PC-3 (cell line): ENCODE measurements around the gene PRR13. TPM values are rescaled to one million over a fixed set of nuclear protein-coding genes. Genes with fewer than 3 reads are reported as not detected.
A peak's percentile ranks its signal among the peaks of the same experiment; 100 is the strongest.

Experiments
- ATAC-seq: fragments of 200-7000 bp; cut with Tn5 transposase; 2 replicates; pipeline ENCODE4 v1.9.1; 2020; ENCODE audit warnings: mild to moderate bottlenecking, moderate library complexity
- BruUV-seq: library from RNA; stranded (reverse); fragments of 400-500 nt; replicated peaks from 2 replicates; lab custom pipeline; 2021; lab: Mats Ljungman, UMichigan
- CTCF ChIA-PET: fragments of 300-600 bp; sonication (Branson Sonifier 250); formaldehyde crosslinking; loops from one replicate; lab custom pipeline; 2022; ENCODE audit warnings: antibody characterized with exemption; lab: Charles Lee
- POLR2A ChIA-PET: fragments of 300-600 bp; sonication (Branson Sonifier 250); formaldehyde crosslinking; loops from one replicate; lab custom pipeline; 2022; ENCODE audit warnings: antibody characterized with exemption; ENCODE audit not compliant: unreplicated experiment; lab: Charles Lee
- DNase-seq: peaks from one replicate; pipeline ENCODE4 v3.0.0-alpha.2; 2015
- H2AFZ ChIP-seq: fragments of 300-600 bp; sonication (generic); 2 replicates; pipeline ENCODE4 v1.6.0; 2016; ENCODE audit warnings: antibody characterized with exemption, low read length
- H3F3A ChIP-seq: fragments of 300-600 bp; sonication (generic); one replicate; pipeline ENCODE4 v1.6.0; 2017; ENCODE audit warnings: antibody characterized with exemption, low read length, control low read depth, mild to moderate bottlenecking; ENCODE audit not compliant: unreplicated experiment
- H3K27ac ChIP-seq: fragments of 300-600 bp; sonication (generic); 2 replicates; pipeline ENCODE4 v1.5.1; 2016; ENCODE audit warnings: mild to moderate bottlenecking, low read length
- H3K27me3 ChIP-seq: fragments of 300-600 bp; sonication (generic); 2 replicates; pipeline ENCODE4 v1.6.1; 2016; ENCODE audit warnings: low read length, mixed read lengths
- H3K36me3 ChIP-seq: fragments of 300-600 bp; sonication (generic); 2 replicates; pipeline ENCODE4 v1.6.1; 2016; ENCODE audit warnings: low read depth, mixed run types, low read length, mixed read lengths
- H3K4me1 ChIP-seq: fragments of 300-600 bp; sonication (generic); 2 replicates; pipeline ENCODE4 v1.5.1; 2016; ENCODE audit warnings: low read length; ENCODE audit not compliant: insufficient read depth
- H3K4me2 ChIP-seq: fragments of 300-600 bp; sonication (generic); 2 replicates; pipeline ENCODE4 v1.6.0; 2016; ENCODE audit warnings: low read length
- H3K4me3 ChIP-seq: fragments of 300-600 bp; sonication (generic); 2 replicates; pipeline ENCODE4 v1.5.1; 2016; ENCODE audit warnings: mild to moderate bottlenecking, low read length, mixed read lengths
- H3K79me2 ChIP-seq: fragments of 300-600 bp; sonication (generic); 2 replicates; pipeline ENCODE4 v1.6.1; 2017; ENCODE audit warnings: low read length, mixed read lengths
- H3K9ac ChIP-seq: fragments of 300-600 bp; sonication (generic); 2 replicates; pipeline ENCODE4 v1.6.0; 2016; ENCODE audit warnings: mild to moderate bottlenecking, low read length
- H3K9me2 ChIP-seq: fragments of 300-600 bp; sonication (generic); replicated peaks from 2 replicates; pipeline ENCODE4 v1.6.1; 2016; ENCODE audit warnings: mixed run types, low read length, mixed read lengths
- H3K9me3 ChIP-seq: fragments of 300-600 bp; sonication (generic); 2 replicates; pipeline ENCODE4 v1.6.1; 2016; ENCODE audit warnings: low read length, mixed read lengths
- H4K20me1 ChIP-seq: fragments of 300-600 bp; sonication (generic); 2 replicates; pipeline ENCODE4 v1.6.1; 2016; ENCODE audit warnings: low read length, mixed read lengths
- EZH2 ChIP-seq: fragments of 300-600 bp; sonication (generic); IDR thresholded peaks from one replicate; pipeline ENCODE4 v1.6.1; 2017; ENCODE audit warnings: antibody characterized with exemption, mild to moderate bottlenecking, low read length; ENCODE audit not compliant: unreplicated experiment
- EZH2phosphoT487 ChIP-seq: fragments of 300-600 bp; sonication (generic); IDR thresholded peaks from 2 replicates; pipeline ENCODE4 v1.6.1; 2018; ENCODE audit warnings: mild to moderate bottlenecking, antibody characterized with exemption, low read length, borderline replicate concordance
- intact Hi-C: fragments of 100-400 bp; cut with micrococcal nuclease; formaldehyde crosslinking; loops from 2 replicates; pipeline ENCODE4 v1.9.0; 2023
- total RNA-seq: library from RNA; depleted of rRNA; stranded (reverse); fragments of >200 nt; gene quantifications from 2 replicates; pipeline ENCODE4 v1.2.3, GENCODE V29; 2014
- TF ChIP-seq, protein P1 (sequence below): fragments of 300-600 bp; sonication (generic); conservative IDR thresholded peaks from 2 replicates; pipeline ENCODE4 v1.5.1; 2017; ENCODE audit warnings: antibody characterized with exemption, low read depth, mild to moderate bottlenecking, low read length

PRR13 gene
- total RNA-seq, 1 experiment from 2014 or later: 54.2 TPM

DNA sequence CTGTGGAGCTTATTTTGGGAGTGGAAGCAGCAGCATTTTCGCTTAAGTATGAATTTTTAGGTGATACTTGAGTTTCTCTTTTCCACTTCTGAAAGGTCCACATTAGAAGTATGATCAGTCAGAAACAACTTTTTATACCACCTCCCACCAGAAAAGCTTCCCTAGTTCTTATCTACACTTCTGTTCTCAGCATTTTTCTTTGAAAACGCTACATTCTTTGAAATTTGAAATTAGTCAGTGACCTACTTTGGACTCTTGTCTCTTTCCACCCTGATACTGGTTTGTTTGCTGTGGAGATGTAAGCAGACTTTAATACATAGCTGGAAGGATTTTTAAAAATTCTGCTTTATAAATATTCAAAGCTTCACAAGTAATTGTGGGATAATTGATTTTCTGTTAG is 32.5 kb downstream of the PRR13 start:
- Histone ChIP-seq H3K9ac (no peak overlapping the region), H3F3A (peaks cover 18% of the 10 kb centered on the region), H3K4me1 (no peaks in the 10 kb centered on the region), H3K79me2 (peaks cover 52% of the 10 kb centered on the region), H2AFZ (no peak overlapping the region), H4K20me1 (peaks cover 64% of the 10 kb centered on the region), H3K9me2 (no peaks in the 10 kb centered on the region), H3K4me2 (no peak overlapping the region), H3K36me3 (peaks cover 90% of the 10 kb centered on the region), H3K27ac (no peak overlapping the region), H3K4me3 (no peak overlapping the region), H3K9me3 (no peaks in the 10 kb centered on the region), H3K27me3 (no peaks in the 10 kb centered on the region)
- ATAC-seq: no peak
- ChIA-PET CTCF (no interaction called here), POLR2A (no interaction called here)
- no TSS peak for BruUV-seq
- intact Hi-C loops: no loop called here
- TF ChIP-seq, protein P1, sequence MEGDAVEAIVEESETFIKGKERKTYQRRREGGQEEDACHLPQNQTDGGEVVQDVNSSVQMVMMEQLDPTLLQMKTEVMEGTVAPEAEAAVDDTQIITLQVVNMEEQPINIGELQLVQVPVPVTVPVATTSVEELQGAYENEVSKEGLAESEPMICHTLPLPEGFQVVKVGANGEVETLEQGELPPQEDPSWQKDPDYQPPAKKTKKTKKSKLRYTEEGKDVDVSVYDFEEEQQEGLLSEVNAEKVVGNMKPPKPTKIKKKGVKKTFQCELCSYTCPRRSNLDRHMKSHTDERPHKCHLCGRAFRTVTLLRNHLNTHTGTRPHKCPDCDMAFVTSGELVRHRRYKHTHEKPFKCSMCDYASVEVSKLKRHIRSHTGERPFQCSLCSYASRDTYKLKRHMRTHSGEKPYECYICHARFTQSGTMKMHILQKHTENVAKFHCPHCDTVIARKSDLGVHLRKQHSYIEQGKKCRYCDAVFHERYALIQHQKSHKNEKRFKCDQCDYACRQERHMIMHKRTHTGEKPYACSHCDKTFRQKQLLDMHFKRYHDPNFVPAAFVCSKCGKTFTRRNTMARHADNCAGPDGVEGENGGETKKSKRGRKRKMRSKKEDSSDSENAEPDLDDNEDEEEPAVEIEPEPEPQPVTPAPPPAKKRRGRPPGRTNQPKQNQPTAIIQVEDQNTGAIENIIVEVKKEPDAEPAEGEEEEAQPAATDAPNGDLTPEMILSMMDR: no peak
- no peak for TF ChIP-seq EZH2phosphoT487
- TF ChIP-seq EZH2: no peak
- no peak for DNase-seq

GRCh38 chr12:53474819-53475218 is 33.3 kb downstream of the PRR13 start:
- BruUV-seq: no TSS peak
- Histone ChIP-seq H3K9ac (no peak overlapping the region), H3K27ac (no peak overlapping the region)

GRCh38 chr12:53476769-53477209 is 35.3 kb downstream of the PRR13 start:
- ChIA-PET POLR2A (interaction anchor here (0.6 kb wide), 1 partner anchor 16 kb away, joined by 10 read pairs; no protein-coding TSS in a partner anchor), CTCF (interaction anchor here (0.6 to 1.3 kb wide), 6 partner anchors 32 to 132 kb away, joined by 3 to 4 read pairs (median 4); no protein-coding TSS in a partner anchor)
- Histone ChIP-seq H3K79me2 (peaks cover 40% of the 10 kb centered on the region), H2AFZ (no peak overlapping the region), H3K9me2 (no peaks in the 10 kb centered on the region), H3F3A (peaks cover 21% of the 10 kb centered on the region), H3K27ac (no peak overlapping the region), H3K9ac (no peak overlapping the region), H4K20me1 (peaks cover 74% of the 10 kb centered on the region), H3K4me2 (no peak overlapping the region), H3K36me3 (peaks cover 90% of the 10 kb centered on the region), H3K27me3 (no peaks in the 10 kb centered on the region), H3K9me3 (no peaks in the 10 kb centered on the region), H3K4me1 (no peaks in the 10 kb centered on the region), H3K4me3 (no peak overlapping the region)
- ATAC-seq: peak; percentile 40
- intact Hi-C loops: no loop called here
- no TSS peak for BruUV-seq
- peak; percentile 48 for DNase-seq
- TF ChIP-seq, protein P1: peak; percentile 61
- TF ChIP-seq EZH2phosphoT487: no peak

More at GRCh38 chr12:53474819-53475218, 33.3 kb downstream of the PRR13 start:
- Histone ChIP-seq H3K4me1 (no peaks in the 10 kb centered on the region), H3F3A (peaks cover 18% of the 10 kb centered on the region), H3K4me2 (no peak overlapping the region), H4K20me1 (peaks cover 70% of the 10 kb centered on the region), H3K36me3 (peaks cover 90% of the 10 kb centered on the region), H3K79me2 (peaks cover 50% of the 10 kb centered on the region), H3K4me3 (no peak overlapping the region), H3K9me2 (no peaks in the 10 kb centered on the region), H3K27me3 (no peaks in the 10 kb centered on the region), H2AFZ (no peak overlapping the region), H3K9me3 (no peaks in the 10 kb centered on the region)
- ChIA-PET POLR2A (no interaction called here), CTCF (no interaction called here)
- TF ChIP-seq, protein P1: no peak
- no peak for TF ChIP-seq EZH2phosphoT487
- TF ChIP-seq EZH2: no peak
- intact Hi-C loops: no loop called here
- DNase-seq (no peak), ATAC-seq (no peak)
